ENCODE measurements around the gene SAA4.
"Not testable (repeated sequence)": the region's sequence is repeated elsewhere in the genome, so short reads cannot be mapped to it uniquely, and the experiment has no call there.

SAA4 gene, protein sequence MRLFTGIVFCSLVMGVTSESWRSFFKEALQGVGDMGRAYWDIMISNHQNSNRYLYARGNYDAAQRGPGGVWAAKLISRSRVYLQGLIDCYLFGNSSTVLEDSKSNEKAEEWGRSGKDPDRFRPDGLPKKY

GRCh38 chr11:18236664-18237356 is at the start of gene SAA4:
SAA4 (minus strand) TSS chr11:18236802; CDS start chr11:18235926, 876 bp downstream.
- DNase-seq = no peak

GRCh38 chr11:18285841-18286240 is 49.2 kb upstream of the SAA4 start:
- DNase-seq = no peak

GRCh38 chr11:18282626-18283025 is 46.0 kb upstream of the SAA4 start:
- DNase-seq = no peak

GRCh38 chr11:18280438-18281045 is 43.9 kb upstream of the SAA4 start:
- DNase-seq = no peak

DNA sequence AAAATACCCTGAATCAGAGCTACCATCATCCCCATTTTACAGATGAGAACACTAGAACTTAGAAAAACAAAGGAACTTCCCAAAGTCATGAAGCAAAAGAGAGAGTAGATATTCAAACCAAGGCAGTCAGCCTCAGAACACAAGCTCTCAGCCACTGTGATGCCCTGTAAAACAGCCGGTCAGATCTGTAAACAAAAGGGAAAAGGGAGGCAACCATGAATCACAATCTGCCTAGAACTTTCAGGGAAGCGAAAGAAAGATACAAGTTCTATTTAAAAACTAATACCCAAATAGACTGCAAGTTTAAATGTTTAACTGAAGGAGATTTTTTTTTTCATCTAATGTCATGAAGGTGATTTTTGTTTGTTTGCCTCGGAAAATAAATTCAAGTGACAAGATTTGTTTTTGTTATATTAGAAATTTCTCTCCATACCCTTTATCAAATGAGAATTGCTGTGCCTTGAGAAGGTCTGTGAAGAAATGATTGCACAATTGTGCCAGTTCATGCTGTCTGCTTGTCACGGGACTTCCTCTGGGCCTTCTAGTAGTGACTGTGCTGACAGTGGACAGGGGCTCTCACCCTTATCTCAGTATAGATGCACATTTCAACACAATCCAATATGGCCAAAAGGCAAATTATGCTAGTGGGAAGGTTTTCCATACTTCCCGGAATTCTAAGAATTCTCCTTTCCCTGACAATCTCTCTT is 41.1 kb upstream of the SAA4 start:
- DNase-seq = no peak

- DNase-seq = no peak
Measured at GRCh38 chr11:18271206-18271605, 34.6 kb upstream of the SAA4 start.

- DNase-seq = no peak
Measured at GRCh38 chr11:18270102-18270501, 33.5 kb upstream of the SAA4 start.

DNA sequence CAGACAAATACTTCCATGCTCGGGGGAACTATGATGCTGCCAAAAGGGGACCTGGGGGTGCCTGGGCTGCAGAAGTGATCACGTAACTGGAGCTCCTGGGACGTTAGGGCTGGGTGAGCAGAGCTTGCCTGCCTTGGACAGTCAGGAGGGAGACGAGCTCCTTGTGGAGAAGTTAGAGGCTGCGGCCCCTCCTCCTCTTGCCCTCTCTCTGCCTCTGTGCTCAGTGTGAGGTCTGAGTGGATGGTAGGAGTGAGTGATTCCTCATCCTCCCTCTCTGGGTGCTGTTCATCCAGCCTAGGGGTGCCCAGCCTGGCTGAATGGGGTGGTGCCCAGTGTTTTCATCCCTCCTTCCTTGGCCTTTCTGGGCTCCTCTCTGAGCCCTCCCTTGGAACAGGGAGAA is 32.6 kb upstream of the SAA4 start:
- DNase-seq = not testable (repeated sequence)

DNA sequence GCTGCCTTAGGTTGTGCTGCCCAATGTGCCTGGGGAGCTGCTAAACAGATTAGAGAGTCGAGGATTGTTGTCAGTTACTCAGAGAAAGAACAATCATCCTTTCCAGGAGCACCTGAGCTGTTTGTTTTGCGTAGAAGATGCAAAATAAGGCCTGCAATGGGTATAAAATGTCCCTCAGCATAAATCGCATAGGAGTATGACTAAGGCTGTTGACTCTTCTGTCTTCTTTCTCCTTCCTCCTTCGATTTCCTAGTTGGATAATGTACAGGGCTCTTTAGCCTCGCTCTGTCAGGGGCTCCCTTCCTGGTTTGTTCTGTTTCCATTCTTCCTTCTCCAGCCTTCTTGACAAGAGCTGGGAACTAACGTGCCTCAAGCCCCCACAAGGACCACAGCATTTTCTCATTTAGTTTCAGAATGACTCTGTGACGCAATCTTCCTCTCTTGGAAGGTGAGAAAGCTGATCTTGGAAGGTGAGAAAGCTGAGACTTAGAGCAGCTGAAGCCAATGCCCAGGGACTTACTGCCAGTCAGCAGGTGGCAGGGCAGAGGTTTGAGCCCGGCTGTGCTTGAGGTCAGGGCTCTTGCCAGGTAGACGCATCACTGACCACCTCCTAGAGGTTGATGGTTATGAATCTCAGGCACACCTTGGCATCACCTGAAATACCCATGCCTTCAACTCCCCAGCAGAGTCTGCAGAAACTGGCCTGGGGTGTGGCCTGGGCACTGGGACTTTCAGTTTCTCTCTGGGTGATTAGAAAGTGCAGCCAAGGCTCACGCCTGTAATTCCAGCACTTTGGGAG is 30.9 kb upstream of the SAA4 start:
- DNase-seq = not testable (repeated sequence)

- no peak for DNase-seq
Measured at GRCh38 chr11:18265949-18266348, 29.3 kb upstream of the SAA4 start, which contains the start of gene SAA1. SAA1 (plus strand) TSS chr11:18266264; CDS start chr11:18266888, 624 bp downstream.

DNA sequence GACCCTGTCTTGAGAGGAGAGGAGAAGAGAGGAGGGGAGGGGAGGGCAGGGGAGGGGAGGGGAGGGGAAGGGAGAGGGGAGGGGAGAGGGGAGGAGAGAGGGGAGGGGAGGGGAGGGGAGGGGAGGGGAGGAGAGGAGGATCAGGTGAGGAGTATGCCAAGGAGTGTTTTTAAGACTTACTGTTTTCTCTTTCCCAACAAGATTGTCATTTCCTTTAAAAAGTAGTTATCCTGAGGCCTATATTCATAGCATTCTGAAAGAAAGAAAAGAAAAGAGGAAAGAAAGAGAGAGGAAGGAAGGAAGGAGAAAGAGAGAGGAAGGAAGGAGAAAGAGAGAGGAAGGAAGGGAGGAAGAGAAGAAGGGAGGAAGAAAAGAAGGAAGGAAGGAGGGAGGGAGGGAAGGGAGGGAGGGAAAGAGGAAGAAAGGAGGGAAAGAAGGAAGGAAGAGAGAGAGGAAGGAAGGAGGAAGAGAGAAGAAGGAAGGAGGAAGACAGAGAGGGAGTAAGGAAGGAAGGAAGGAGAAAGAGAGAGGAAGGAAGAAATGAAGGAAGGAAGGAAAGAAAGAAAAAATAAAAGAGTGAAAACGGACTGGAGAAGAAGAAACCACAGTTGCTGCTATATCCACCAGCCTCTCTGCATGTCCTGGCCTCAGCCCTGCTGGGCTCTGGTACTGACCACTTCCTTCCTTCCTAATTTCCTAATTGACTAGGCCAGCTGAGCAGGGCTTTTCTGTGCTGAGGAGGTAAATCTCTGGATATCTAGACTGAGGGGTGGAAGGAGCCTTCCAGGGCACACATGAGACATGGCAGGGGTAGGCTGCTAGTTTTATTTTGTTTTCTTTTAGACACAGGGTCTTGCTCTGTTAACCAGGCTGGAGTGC is 28.3 kb upstream of the SAA4 start:
- no peak for DNase-seq

GRCh38 chr11:18264035-18264434 is 27.4 kb upstream of the SAA4 start:
- DNase-seq = no peak

DNA sequence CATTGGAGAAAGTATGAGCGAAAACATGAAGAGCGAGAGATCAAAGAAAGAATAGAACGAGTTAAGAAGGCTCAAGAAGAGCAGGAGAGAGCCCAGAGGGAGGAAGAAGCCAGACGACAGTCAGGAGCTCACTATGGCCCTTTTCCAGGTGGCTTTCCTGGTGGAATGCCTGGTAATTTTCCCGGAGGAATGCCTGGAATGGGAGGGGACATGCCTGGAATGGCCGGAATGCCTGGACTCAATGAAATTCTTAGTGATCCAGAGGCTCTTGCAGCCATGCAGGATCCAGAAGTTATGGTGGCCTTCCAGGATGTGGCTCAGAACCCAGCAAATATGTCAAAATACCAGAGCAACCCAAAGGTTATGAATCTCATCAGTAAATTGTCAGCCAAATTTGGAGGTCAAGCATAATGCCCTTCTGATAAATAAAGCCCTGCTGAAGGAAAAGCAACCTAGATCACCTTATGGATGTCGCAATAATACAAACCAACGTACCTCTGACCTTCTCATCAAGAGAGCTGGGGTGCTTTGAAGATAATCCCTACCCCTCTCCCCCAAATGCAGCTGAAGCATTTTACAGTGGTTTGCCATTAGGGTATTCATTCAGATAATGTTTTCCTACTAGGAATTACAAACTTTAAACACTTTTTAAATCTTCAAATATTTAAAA is 26.2 kb upstream of the SAA4 start:
- not testable (repeated sequence) for DNase-seq

- DNase-seq = no peak
Measured at GRCh38 chr11:18261721-18262120, 25.1 kb upstream of the SAA4 start.

- no peak for DNase-seq
Measured at GRCh38 chr11:18259259-18259658, 22.7 kb upstream of the SAA4 start.

- no peak for DNase-seq
Measured at GRCh38 chr11:18254781-18255361, 18.3 kb upstream of the SAA4 start.

DNA sequence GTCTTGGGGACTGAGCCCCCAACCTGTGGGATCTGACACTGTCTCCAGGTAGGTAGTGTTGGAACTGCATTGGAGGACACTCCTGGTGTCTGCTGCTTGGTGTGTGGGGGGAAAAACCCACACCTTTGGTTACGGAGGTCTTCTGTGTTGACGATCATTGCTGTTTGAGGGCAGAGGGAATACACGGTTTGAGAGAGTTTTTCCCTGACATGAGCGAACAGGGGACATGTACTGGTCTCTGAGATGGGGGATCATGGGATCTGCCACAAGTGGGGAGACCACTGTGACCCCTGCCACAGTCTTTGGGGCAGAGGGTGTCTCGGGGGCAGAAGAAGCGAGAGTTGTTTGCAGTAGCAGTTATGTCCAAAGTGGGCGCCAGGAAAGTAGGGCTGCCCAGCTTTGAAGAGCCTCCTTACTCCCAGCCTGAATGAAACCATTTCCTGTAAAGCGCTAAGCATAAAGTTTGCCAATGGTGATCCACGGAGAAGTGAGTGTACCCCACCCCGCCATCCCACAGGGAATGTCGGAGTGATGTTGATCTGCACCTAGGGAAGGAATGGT is 17.3 kb upstream of the SAA4 start:
- DNase-seq = no peak

DNA sequence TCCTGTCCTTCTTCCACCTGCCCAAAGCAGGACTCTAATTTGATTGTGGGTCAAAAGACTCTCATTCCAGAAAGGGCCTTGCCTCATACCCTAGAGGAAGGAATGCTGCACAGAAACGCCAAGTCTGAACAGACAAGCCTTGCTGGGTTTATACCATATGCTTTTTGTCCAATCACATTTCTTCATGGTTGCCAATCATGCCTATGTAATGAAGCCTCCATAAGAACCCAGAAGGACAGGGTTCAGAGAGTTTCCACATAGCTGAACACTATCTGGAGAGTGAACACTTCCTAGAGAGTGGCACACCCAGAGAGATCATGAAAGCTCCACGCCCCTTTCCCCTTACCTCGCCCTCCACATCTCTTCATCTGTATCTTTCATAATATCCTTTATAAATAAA is 16.6 kb upstream of the SAA4 start:
- no peak for DNase-seq

GRCh38 chr11:18248561-18248960 is 12.0 kb upstream of the SAA4 start, which contains the start of gene SAA2:
SAA2 (minus strand) TSS chr11:18248668; CDS start chr11:18248011, 657 bp downstream.
- no peak for DNase-seq

GRCh38 chr11:18247191-18247581 is 10.6 kb upstream of the SAA4 start:
- not testable (repeated sequence) for DNase-seq

Data from NCI-H1048 (cell line).